NCI-H510A (cell line): Measurements from ENCODE around the gene VTI1A.
A peak's percentile ranks its signal among the peaks of the same experiment; 100 is the strongest.
"Not testable (repeated sequence)": the region's sequence is repeated elsewhere in the genome, so short reads cannot be mapped to it uniquely, and the experiment has no call there.

Experiments
- DNase-seq: peaks from one replicate; lab custom pipeline; 2025; lab: John Stamatoyannopoulos, UW

Gene VTI1A

GRCh38 chr10:112446855-112447619 is at the start of gene VTI1A, which contains the start of gene ZDHHC6:
Gene VTI1A (plus strand): TSS chr10:112447215. CDS start chr10:112447374, 159 bp downstream.
Gene ZDHHC6 (minus strand): TSS chr10:112446914. CDS start chr10:112445436, 1,478 bp downstream.
- DNase-seq: peak; percentile 79

- DNase-seq: no peak
These were observed 49.4 kb upstream of the VTI1A start for GRCh38 chr10:112397592-112397991.

DNA sequence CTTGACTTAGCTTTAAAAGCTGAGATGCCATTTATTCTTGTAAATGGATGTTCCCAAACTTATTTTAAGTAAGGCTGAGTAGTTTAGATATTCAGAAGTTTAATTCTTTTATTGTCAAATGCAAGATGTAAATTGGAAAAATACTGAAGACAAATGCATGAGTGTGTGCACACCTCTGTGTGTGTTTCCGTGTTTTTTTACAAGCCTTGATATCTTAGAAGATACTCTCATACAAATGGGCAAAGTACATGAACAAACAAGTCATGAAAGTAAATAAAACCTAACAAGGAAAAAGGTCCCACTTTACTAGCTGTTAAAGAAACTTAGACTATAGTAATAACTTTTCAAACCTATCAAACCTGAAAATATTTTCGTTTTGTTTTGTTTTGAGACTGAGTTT is 44.1 kb upstream of the VTI1A start:
- DNase-seq: no peak

DNA sequence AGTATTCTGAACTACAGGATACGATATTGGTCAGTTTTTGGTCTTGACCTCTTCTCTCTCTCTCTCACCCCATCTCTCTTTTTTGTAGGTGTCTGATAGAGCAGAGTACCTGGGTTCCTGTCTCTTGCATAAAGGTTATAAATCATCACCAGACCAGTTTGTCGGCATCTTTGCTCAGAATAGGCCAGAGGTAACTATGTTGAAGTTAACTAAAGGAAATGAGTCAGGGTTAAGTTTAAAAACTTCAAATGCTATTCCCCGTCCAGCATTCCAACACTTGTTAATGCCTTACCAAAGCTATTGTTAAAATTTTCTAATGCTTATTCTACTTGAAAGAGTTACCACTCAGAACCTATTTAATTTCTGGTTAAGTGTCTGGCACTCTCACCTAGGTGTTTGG is 42.4 kb upstream of the VTI1A start:
- no peak for DNase-seq

GRCh38 chr10:112406806-112407205 is 40.2 kb upstream of the VTI1A start:
- DNase-seq: not testable (repeated sequence)

DNA sequence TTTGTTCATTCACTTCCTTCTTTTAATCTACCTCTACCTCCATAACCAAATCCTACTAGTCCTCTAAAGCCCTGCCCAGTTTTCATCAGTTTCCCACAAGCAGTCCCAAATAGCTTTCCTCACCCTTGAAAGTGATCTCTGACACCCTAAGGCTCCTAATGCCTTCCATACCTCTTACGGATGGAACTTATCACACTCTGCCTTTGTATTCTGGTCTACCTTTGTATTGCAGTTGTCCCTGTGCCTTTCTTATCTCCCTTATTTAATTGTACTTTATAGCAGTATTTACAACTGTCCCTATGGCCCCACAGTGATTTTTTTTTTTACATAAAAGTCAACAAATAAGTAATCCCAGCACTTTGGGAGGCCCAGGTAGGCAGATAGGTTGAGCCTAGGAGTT is 39.3 kb upstream of the VTI1A start:
- no peak for DNase-seq

DNA sequence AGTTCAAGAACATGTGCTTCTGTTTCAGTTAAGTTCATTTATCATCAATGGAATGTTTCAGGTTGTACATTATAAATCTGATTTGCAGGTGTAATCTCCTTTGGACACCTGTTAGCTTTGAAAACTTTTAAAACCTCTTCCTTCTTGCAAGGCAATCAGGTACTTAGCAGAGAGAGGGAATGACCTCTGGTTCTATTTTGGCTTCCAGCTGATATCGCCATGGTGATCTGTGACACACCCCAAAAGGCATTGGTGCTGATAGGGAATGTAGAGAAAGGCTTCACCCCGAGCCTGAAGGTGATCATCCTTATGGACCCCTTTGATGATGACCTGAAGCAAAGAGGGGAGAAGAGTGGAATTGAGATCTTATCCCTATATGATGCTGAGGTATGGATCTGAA is 37.7 kb upstream of the VTI1A start:
- no peak for DNase-seq

GRCh38 chr10:112409755-112410154 is 37.3 kb upstream of the VTI1A start:
- DNase-seq: no peak

DNA sequence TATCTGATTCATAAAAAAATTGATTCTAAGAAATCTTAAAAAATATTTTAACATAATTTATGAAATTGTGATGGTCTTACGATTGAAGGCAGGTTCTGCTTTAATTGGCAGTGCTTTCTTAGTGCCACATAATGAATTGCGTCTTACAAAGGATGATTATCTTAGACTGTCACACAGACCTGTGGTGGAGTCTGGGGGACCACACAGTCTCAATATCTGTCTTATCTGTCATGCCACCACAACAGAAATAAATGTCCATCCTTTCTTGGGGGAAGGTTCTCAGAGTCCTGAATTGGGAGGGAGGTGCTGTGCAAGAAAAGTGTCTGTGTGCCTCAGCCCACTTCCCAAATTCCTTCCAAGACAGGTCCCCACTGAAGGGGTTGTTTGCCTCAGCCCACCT is 34.3 kb upstream of the VTI1A start:
- no peak for DNase-seq

GRCh38 chr10:112421731-112422130 is 25.3 kb upstream of the VTI1A start:
- no peak for DNase-seq

GRCh38 chr10:112424651-112425050 is 22.4 kb upstream of the VTI1A start:
- DNase-seq: no peak

GRCh38 chr10:112426111-112426510 is 20.9 kb upstream of the VTI1A start:
- no peak for DNase-seq

DNA sequence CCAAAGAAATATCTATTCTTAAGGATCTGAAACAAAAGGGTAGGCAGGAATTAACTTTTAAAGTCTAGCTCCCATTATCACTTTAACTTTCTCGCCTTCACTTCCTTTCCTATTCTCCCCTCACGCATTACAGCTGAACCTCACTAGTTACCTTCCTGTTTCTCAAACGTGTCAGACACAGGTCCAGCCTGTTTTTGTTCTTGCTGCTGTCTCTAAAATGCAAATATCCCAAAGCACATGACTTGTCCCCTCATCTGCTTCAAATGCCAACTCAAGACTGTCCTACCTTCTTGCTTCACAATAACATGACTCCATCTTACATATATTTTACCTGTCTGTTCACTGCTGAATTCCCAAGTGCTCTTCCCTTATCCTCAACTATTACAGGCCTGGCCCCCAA is 17.9 kb upstream of the VTI1A start:
- no peak for DNase-seq

DNA sequence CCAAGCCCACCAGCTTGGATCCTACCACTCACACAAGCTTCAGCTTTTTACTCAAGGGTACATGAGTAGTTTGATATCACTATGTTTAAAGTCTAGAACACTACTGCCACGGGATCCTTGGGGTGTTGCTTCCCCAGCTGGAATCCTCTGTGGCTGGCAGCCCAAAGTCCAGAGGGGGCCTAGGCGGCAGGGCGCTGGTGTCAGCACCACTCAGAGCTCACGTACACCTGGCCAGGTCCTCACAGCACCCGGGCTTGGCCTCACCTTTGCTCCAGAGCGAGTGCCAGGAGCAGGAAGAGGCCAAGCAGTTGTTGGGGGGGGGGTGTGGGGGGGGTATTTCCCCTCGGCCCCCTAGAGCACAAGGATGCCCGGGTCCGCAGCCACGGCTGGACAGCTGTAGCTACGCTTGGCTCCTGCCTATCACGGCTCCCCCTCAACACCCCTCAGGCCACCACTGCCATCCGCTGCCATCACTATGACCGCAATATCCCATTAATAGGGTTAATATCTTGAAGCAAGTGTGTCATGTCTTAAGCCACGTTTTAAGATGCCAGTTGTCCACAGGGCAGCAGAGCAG is 17.3 kb upstream of the VTI1A start:
- DNase-seq: no peak

- DNase-seq: no peak
These were observed 13.9 kb upstream of the VTI1A start for GRCh38 chr10:112433136-112433535.

- DNase-seq: no peak
These were observed 11.9 kb upstream of the VTI1A start for GRCh38 chr10:112434988-112435619.

DNA sequence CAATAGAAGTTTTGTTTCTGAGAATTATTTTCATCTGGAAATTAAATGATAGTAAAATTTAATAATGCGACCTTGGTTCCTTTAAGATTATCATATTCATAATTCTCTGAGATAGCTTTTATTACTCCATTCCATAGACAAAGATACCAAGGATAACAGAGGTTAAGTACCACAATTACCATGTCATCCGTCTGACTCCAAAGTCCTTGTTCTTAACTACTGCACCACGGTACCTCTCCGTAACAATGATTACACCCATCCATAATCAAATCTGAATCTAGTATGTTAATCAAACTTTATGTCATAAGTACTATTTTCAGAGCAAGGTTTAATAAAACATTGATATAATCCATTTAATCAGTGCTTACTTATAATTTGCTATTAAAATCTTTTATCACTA is 8.7 kb upstream of the VTI1A start:
- DNase-seq: no peak

DNA sequence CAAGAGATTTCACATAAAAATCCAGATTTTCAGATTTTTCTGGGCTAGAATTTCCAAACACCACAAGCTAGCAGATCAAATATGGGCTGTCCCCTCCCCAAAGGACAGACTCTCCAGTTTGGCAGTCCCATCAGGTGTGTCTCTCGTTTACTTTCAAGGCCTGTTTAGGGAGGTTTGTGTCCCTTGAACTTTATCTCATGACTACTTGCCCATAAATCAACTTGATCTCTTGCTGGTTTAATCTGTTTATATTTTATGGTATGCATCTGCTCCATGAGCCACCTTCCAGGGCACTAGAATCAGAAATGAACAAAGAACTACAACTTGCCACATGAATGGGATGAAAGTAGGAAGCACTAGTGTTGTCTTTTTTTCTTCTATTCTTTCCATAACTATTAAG is 5.5 kb upstream of the VTI1A start:
- no peak for DNase-seq

DNA sequence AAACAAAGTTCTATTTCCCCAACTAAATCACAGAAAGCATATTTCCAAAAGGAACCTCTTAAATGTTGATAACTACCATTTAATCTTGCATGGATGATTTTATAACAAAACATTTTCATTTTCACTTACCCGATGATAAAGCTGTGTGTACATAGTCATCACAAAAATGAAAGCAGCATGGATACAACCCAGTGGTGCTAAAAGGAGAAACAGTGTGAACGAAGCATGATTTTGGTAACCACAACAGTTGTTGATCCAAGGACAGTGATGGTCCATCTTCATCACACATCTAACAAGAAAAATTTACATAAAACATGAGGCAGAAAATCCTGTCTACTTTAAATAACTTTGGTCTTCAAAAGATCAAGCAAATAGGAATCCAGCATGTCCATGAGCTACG is 5.0 kb upstream of the VTI1A start:
- no peak for DNase-seq

GRCh38 chr10:112446055-112446854 is 760 bp upstream of the VTI1A start:
- peak; percentile 4 for DNase-seq

GRCh38 chr10:112447620-112447928 is 559 bp downstream of the VTI1A start:
- DNase-seq: no peak

GRCh38 chr10:112448888-112449287 is 1.9 kb downstream of the VTI1A start:
- no peak for DNase-seq
